Progenitor cell of endocrine pancreas (in vitro differentiated cells): ENCODE measurements around the gene DPH6. TPM values are rescaled to one million over a fixed set of nuclear protein-coding genes. Genes with fewer than 3 reads are reported as not detected.

Experiments
- DNase-seq: peaks from one replicate; pipeline ENCODE4 v3.0.0; 2021; ENCODE audit warnings: low spot score; ENCODE audit not compliant: unreplicated experiment
- H3K27ac Mint-ChIP-seq: 2 replicates; pipeline ENCODE4 v1.8.0; 2021; ENCODE audit warnings: mild to moderate bottlenecking, moderate library complexity, mixed read lengths
- H3K27me3 Mint-ChIP-seq: 2 replicates; pipeline ENCODE4 v1.8.0; 2021; ENCODE audit warnings: mixed read lengths
- H3K36me3 Mint-ChIP-seq: 2 replicates; pipeline ENCODE4 v1.8.0; 2022; ENCODE audit warnings: mixed read lengths; ENCODE audit not compliant: insufficient read depth
- H3K4me1 Mint-ChIP-seq: 2 replicates; pipeline ENCODE4 v1.8.0; 2021; ENCODE audit warnings: low read depth, mixed read lengths
- H3K4me3 Mint-ChIP-seq: 2 replicates; pipeline ENCODE4 v1.8.0; 2021; ENCODE audit warnings: low read depth, mild to moderate bottlenecking, moderate library complexity, mixed read lengths
- H3K9me3 Mint-ChIP-seq: 2 replicates; pipeline ENCODE4 v1.8.0; 2021; ENCODE audit warnings: low read depth, mixed read lengths
- microRNA-seq: library from miRNA; unstranded; fragments of <30 nt; microRNA quantifications from one replicate; pipeline ENCODE4 v1.1.0, GENCODE V29; 2020; ENCODE audit warnings: borderline number of aligned reads; ENCODE audit not compliant: unreplicated experiment
- total RNA-seq: library from RNA; stranded (reverse); gene quantifications from 2 replicates; pipeline ENCODE4 v1.2.1, GENCODE V29; 2021
- TF ChIP-seq, protein P1 (sequence below): fragments of 200-600 bp; sonication (generic); IDR thresholded peaks from one replicate; pipeline ENCODE4 v1.5.0; 2021; ENCODE audit warnings: antibody characterized with exemption, mild to moderate bottlenecking; ENCODE audit not compliant: unreplicated experiment

DPH6 gene
- total RNA-seq, 1 donor from 2014 or later, result 11.4 TPM

DNA sequence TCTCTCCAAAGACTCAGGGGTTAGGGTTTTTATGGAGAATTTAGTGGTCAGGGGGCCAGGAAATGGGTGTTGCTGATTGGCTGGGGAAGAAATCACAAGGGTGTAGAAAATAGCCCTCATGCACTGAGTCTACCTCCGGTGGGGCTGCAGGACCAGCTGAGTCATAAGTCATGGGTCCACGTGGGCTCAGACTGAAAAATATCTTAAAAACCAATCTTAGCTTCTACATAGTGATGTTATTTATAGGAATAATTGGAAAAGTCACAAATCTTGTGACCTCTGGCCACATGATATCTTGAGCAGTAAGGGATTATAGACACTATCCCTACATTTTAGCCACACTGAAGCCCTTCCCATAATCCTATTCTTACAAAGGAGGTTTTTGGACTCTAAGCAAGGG, 224.0 kb downstream of the DPH6 start:
- Mint-ChIP-seq H3K27me3 (no peaks in the 10 kb centered on the region), H3K4me1 (no peaks in the 10 kb centered on the region), H3K9me3 (no peaks in the 10 kb centered on the region), H3K27ac (no peak overlapping the region), H3K36me3 (no peaks in the 10 kb centered on the region), H3K4me3 (no peak overlapping the region)
- no peak for DNase-seq
- TF ChIP-seq, protein P1, sequence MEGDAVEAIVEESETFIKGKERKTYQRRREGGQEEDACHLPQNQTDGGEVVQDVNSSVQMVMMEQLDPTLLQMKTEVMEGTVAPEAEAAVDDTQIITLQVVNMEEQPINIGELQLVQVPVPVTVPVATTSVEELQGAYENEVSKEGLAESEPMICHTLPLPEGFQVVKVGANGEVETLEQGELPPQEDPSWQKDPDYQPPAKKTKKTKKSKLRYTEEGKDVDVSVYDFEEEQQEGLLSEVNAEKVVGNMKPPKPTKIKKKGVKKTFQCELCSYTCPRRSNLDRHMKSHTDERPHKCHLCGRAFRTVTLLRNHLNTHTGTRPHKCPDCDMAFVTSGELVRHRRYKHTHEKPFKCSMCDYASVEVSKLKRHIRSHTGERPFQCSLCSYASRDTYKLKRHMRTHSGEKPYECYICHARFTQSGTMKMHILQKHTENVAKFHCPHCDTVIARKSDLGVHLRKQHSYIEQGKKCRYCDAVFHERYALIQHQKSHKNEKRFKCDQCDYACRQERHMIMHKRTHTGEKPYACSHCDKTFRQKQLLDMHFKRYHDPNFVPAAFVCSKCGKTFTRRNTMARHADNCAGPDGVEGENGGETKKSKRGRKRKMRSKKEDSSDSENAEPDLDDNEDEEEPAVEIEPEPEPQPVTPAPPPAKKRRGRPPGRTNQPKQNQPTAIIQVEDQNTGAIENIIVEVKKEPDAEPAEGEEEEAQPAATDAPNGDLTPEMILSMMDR, result no peak

DNA sequence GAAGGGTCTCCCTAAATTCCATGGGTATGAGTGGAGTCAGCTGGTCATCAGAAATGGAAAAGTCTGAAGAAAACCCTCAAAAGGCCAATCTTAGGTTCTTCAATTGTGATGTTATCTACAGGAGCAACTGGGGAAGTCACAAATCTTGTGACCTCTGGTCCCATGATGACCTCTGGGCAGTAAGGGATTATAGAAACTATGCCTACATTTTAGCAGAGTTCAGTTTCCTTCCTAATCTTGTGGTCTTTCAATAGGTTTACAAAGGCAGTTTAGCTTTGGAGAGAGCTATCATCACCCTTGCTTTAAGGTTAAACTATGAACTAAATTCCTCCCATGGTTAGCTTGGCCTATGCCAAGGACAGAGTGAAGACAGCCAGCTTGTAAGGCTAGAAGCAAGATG, 225.1 kb downstream of the DPH6 start:
- DNase-seq, result no peak
- no peak overlapping the region for H3K4me3 Mint-ChIP-seq

More for the DNA sequence above, 225.1 kb downstream of the DPH6 start:
- TF ChIP-seq, protein P1, result no peak
- no peaks in the 10 kb centered on the region for H3K27me3 Mint-ChIP-seq
- peaks cover 2% of the 10 kb centered on the region for H3K36me3 Mint-ChIP-seq
- peaks cover 4% of the 10 kb centered on the region for H3K9me3 Mint-ChIP-seq
- no peaks in the 10 kb centered on the region for H3K4me1 Mint-ChIP-seq
- no peak overlapping the region for H3K27ac Mint-ChIP-seq

Small RNA genes lying within 50 kb of the gene (microRNA-seq; reads per million reads assigned to microRNA genes)
- 3.6 reads per million for gene MIR3942
